GM21619 (cell line): ENCODE measurements around the gene BTBD3.

Source experiments
- ATAC-seq: cut with Tn5 transposase; IDR thresholded peaks from one replicate; pipeline ENCODE4 v1.9.1; 2021; ENCODE audit not compliant: unreplicated experiment

BTBD3 gene

GRCh38 chr20:11917663-11918062 lies at the start of gene BTBD3:
Gene BTBD3 (plus strand): TSS chr20:11917893. CDS start chr20:11918276, 383 bp downstream.
- ATAC-seq, result peak; percentile 74

DNA sequence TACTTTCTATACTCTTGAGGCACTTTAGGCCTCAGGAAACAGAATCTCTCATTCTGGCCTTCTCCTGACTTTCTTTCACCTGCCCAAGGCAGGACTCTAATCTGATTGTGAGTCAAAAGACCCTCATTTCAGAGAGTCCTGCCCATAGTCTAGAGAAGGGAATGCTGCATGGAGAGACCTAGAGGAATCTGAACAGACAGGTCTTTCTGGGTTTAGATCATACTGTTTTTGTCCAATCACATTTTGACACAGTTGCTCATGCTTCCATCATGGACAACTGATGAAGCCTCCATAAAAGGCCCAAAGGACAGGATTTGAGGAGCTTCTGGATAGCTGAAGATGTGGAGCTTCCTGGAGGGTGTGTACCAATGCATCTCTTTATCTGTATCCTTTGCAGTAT lies 48.1 kb upstream of the BTBD3 start:
- ATAC-seq, result no peak

GRCh38 chr20:11870411-11870810 lies 47.3 kb upstream of the BTBD3 start:
- ATAC-seq, result no peak

- no peak for ATAC-seq
These were observed 41.1 kb upstream of the BTBD3 start for GRCh38 chr20:11876555-11876954.

- ATAC-seq, result no peak
These were observed 37.0 kb upstream of the BTBD3 start for GRCh38 chr20:11880680-11881079.

- no peak for ATAC-seq
These were observed 36.2 kb upstream of the BTBD3 start for GRCh38 chr20:11881449-11881848.

GRCh38 chr20:11882651-11883050 lies 35.0 kb upstream of the BTBD3 start:
- ATAC-seq, result no peak

GRCh38 chr20:11888648-11889047 lies 29.0 kb upstream of the BTBD3 start:
- no peak for ATAC-seq

- ATAC-seq, result peak; percentile 53
These were observed 27.2 kb upstream of the BTBD3 start for GRCh38 chr20:11890331-11891076.

DNA sequence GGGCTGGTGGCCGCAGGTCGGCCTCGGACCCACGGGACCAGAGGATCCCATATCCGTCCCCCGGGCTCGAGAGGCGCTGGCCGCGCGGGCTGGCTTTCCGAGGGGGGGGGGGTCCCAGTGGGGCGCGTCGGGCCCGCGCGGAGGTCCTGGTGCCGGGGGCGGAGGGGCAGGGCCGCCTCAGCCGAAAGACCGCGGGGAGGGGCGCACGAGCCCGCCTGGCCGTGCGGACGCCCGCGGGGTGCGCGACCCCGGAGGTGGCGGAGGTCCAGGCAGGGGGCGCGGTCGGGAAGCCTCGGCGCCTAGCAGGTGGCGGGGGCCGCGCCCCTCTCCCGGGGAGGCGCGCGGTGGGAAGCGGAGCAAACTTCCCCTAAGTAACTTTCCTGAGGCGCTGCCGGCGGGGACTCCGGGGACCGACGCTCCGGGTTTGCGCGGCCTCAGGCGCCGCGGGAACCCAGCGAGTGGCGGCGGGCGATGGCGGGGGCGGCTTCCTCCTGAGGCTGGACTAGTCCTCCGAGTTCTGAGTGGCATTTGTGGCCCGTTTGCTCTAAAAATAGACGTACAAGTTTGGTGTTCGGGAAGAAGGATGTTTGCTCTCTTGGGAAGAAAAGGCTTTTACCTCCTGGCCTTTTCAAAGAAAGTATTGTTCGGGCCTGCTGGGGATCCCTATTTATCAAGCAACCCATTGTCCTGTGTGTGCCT lies 26.5 kb upstream of the BTBD3 start:
- peak; percentile 23 for ATAC-seq

- ATAC-seq, result peak; percentile 55
These were observed 25.7 kb upstream of the BTBD3 start for GRCh38 chr20:11891776-11892545.

- no peak for ATAC-seq
These were observed 23.6 kb upstream of the BTBD3 start for GRCh38 chr20:11894062-11894461.

GRCh38 chr20:11895861-11896387 lies 21.8 kb upstream of the BTBD3 start:
- ATAC-seq, result no peak

- ATAC-seq, result no peak
These were observed 16.6 kb upstream of the BTBD3 start for GRCh38 chr20:11901127-11901526.

DNA sequence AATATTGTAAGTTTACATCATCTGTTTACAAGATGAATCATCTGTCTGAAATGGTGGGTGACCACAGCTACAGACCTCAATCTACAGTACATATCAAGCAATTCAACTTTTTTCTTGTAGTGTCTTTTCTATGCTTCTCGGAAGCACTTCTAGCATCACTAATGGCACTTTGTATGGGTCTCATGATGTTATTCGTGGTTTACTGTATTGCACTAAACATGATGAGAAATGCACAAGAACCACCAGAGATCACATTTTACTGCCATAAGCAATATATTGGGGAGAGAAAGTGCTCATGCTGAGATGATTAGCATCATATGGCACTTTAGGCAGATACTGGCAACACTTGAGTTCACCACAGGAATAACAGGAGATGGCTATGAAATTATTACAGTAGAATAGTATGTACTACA lies 15.4 kb upstream of the BTBD3 start:
- no peak for ATAC-seq

DNA sequence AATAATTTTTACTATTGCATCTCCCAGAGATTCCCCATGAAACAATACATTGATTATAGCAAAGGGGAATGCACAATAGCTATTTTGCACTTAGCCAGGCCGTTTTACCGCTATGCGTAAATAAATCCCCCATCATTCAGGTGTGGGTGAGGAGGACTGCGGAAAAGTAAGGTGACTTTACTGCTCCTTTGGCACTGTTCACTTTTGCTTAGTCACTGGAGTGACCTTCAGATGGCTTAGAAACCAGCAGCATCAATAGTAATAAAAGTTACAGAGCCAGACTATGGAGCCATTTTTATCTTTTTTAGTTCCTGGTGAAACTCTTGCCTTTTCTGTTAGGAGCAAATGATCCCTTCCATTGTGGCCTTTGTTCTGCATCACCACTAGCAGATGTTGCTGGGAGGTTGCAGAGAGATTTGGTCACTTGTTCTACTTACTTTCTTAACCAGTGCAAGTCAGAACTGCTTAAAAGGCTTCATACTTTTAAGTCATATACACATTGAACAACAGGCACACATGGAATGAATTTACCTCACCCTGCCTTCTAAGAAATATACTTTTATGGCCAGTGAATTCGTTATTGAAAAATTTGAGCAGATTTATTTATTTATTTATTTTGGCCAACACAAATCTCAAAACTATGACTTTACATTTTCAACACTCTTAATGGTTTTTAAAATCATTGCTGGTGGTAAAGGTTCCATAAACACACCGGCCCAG lies 12.1 kb upstream of the BTBD3 start:
- no peak for ATAC-seq

- ATAC-seq, result no peak
These were observed 10.8 kb upstream of the BTBD3 start for GRCh38 chr20:11906626-11907480.

- no peak for ATAC-seq
These were observed 10.1 kb upstream of the BTBD3 start for GRCh38 chr20:11907621-11908020.

DNA sequence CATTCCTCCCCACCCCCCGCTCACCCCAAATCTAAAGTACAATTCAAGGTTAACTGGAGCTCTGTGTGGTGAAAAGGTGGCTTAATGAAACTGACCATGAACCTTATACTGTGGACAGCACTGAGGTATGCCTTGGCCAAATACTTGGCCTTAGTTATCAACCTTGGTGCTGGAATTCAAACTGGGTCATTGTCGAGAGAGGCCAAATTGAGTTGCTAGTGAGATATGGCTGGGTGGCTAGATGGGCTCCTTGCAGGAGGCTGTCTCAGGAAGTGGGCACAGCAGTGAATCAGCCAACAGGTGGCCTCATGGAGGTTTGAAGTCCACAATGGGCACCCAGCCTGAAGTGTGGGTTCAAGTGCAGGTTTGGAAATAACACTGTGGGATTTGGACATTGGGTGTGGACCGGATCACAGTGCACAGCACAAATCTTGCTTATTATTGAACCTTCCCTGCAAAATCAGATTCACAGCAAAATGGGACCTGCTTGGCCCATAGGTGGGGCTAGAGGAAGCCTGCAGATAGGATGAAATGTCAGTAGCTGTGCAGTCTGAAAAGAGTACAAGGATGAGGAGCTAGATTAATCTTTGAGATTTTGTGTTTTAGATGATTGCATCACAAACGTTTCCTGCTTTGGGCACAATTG lies 5.6 kb upstream of the BTBD3 start:
- no peak for ATAC-seq
